HG03571 (cell line): Measurements from ENCODE around the gene MZF1.

ENCODE experiments used
- ATAC-seq: cut with Tn5 transposase; IDR thresholded peaks from one replicate; pipeline ENCODE4 v1.9.1; 2021; ENCODE audit not compliant: unreplicated experiment

Gene MZF1

GRCh38 chr19:58515259-58515658 lies 57.9 kb downstream of the MZF1 start:
- no peak for ATAC-seq

- ATAC-seq, result no peak
These were observed 58.5 kb downstream of the MZF1 start for GRCh38 chr19:58514564-58515022.

GRCh38 chr19:58513694-58514563 lies 59.2 kb downstream of the MZF1 start:
- ATAC-seq, result no peak

GRCh38 chr19:58513213-58513693 lies 59.9 kb downstream of the MZF1 start:
- no peak for ATAC-seq
